Endometrium (tissue), 2 donors: Measurements from ENCODE around the gene PPAT.
"Not testable (repeated sequence)": the region's sequence is repeated elsewhere in the genome, so short reads cannot be mapped to it uniquely, and the experiment has no call there.

Experiments used
- FAIRE-seq: peaks from 2 replicates; lab custom pipeline; 2012; peaks lifted over from hg19 to GRCh38; lab: Jason Lieb, UNC
- donor health status: control.
- donor health status: control.

Gene PPAT

GRCh38 chr4:56375458-56375857 lies 60.0 kb downstream of the PPAT start:
- no peak for FAIRE-seq

- no peak for FAIRE-seq
These were observed 60.5 kb downstream of the PPAT start for GRCh38 chr4:56374956-56375355.

GRCh38 chr4:56372774-56373173 lies 62.6 kb downstream of the PPAT start:
- no peak for FAIRE-seq

- no peak for FAIRE-seq
These were observed 63.8 kb downstream of the PPAT start for GRCh38 chr4:56371426-56372220.

- FAIRE-seq, result no peak
These were observed 65.0 kb downstream of the PPAT start for GRCh38 chr4:56370377-56370776.

GRCh38 chr4:56362981-56363380 lies 72.4 kb downstream of the PPAT start:
- not testable (repeated sequence) for FAIRE-seq

- no peak for FAIRE-seq
These were observed 75.3 kb downstream of the PPAT start for GRCh38 chr4:56360071-56360470.

GRCh38 chr4:56356650-56357049 lies 78.8 kb downstream of the PPAT start:
- FAIRE-seq, result no peak

- no peak for FAIRE-seq
These were observed 86.8 kb downstream of the PPAT start for GRCh38 chr4:56348576-56348975.

- FAIRE-seq, result no peak
These were observed 90.0 kb downstream of the PPAT start for GRCh38 chr4:56345458-56345857.
